HG02970 (cell line): ENCODE results near the gene ZNF80.
A peak's percentile ranks its signal among the peaks of the same experiment; 100 is the strongest.

Source experiments
- ATAC-seq: cut with Tn5 transposase; IDR thresholded peaks from one replicate; pipeline ENCODE4 v1.9.1; 2021; ENCODE audit warnings: mild to moderate bottlenecking, moderate library complexity, moderate number of reproducible peaks; ENCODE audit not compliant: unreplicated experiment, low FRiP score

The ZNF80 gene

DNA sequence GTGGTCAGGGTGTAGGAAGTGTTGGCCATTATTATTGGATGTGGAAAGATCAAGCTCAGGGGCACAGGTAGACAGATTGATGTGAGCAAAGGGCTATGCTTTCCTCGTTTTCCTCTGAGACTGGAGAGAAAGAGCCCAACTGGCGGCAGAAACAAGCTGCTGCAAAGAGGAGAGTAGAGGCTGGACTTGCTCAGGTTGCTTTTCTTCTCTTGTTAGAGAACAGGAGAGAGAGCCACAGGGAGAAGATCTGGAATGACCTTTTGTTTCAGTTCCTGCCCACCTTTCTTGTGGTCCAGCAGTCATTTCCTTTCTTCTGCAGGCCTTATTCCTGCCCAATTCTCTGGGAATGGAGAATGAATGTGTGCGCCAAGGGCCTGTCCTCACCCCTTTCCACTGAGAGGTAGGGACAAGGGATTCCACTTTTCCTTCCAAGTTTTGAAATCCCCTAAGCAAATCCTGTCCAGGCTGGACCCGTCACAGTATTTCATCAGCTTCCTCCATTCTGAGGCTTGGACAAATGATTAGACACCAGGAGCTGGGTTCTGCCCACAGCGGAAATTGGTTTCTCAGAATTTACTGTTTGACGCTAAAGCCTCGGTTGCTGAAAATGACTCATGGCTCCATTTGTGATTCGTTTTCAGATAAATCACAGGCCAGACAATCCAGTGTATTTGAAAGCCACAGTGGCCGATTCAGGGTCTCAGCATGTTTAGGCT, 16.1 kb downstream of the ZNF80 start:
- no peak for ATAC-seq

DNA sequence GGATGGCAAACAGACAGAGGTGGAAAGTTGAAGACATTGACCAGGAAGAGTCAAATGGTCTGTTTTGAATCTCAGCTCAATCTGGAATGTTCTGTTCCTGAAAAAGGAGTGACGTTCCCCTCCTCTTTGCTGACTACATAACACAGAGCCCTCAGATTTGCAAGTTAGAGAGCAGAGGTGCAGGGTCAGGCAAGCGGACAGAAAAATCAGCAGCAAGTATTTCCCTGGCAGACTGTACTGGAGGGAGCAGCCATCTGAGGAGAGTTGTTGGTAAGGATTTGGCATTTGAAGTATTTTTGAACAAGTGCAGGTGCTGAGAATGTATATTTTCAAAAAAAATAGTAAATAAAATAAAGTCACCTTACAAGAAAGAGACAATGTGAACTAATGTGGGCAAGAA, 17.6 kb downstream of the ZNF80 start:
- ATAC-seq: no peak

DNA sequence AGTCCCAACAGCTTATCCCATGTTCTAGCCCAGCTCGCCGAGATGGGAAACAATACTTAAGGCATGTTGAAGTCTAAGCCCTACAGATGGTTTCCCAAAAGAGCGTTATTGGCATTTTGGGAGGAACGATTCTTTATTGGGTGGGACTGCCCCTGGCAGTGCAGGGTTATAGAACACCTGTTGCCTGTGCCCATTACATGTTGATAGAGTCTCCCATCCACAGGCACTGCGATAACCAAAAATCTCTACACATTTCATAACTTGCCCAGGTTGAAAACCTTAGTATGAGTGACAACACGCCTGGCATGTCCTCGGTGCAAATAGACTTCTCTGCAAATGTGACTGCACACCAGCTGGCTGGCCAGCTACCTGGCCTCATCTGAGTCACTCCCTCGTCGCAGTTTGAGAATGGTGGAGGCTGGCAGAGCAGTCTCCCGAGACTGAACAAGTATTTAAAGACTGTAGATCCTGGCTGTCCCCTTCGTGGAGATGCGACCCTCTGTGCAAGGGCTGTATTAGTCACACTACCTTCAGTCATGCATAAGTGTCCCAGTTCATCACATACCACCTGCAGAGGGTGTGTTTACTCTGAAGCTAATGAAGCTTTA, 18.7 kb downstream of the ZNF80 start:
- ATAC-seq: no peak

DNA sequence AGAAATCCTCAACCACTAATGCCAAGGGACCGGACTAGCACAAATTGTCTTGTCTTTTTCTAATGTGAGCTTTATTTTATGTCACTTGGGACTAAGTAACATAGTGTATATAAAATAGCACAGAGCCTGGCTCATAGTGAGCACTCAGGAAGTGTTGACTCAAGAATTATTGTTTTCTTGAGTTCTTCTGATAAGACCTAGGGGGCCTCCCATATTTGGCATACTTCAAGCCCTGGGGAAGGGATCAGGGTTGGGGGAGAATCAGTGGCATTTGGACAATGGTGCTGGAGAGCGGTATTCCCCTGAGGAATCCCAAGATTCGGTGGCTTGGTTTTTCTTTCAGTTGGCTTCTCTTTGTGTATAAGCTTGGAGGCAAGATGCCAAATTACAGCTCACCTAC, 19.4 kb downstream of the ZNF80 start:
- no peak for ATAC-seq

DNA sequence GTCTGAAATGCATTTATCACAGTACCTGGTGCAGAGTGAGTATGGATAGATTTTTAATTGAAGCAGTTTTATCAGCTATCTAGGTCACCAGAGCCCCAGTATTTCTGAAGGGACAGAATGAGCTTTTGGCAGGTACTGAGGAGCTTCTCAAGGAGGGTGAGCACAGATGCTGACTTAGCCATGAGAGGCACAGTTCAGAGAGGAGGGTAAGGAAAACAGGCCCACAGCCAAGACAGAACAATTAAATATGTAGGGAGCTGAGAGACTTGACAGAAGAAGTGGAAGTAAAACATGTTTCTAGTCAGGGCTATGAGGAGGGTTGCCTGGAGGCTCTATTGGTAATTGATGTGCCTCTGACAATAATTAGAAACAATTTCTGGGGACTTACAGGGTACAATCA, 20.1 kb downstream of the ZNF80 start:
- ATAC-seq: no peak

DNA sequence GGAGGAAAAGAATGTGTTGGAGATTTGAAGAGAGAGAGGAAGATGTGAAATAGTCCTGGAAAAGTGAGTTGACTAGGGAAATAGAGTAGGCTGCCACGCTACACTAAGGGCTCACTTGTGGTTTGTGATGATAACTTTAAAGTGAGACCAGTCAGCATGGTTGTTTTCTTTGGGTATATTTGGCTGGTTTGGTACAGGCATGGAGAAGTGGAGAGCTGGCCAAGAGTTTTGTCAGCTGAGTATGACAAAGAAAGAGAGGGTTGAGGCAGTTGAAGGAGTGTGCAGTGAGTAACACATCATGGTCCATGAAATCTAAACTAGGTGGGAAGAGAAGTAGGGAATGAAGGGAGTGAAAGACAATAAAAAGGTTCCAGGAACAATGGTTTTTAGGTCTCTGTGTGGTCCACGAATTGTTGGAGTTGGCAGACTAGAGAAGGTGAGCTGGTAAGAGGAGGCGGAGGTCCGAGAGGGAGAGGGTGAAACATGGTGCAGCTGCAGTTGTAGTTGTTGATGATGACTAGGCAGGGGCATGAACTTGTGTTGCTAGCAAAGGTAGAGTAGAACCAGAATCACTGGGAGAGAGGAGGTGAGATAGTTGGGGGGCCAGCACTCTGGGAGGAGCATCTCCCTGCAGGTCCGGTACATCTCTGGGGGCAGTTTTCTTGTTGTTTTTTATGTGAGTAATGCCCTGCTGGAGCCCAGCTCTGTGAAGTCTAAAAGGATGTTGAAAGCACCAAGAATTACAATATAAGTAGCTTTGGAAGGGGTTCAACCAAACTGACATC, 21.0 kb downstream of the ZNF80 start:
- ATAC-seq: no peak

DNA sequence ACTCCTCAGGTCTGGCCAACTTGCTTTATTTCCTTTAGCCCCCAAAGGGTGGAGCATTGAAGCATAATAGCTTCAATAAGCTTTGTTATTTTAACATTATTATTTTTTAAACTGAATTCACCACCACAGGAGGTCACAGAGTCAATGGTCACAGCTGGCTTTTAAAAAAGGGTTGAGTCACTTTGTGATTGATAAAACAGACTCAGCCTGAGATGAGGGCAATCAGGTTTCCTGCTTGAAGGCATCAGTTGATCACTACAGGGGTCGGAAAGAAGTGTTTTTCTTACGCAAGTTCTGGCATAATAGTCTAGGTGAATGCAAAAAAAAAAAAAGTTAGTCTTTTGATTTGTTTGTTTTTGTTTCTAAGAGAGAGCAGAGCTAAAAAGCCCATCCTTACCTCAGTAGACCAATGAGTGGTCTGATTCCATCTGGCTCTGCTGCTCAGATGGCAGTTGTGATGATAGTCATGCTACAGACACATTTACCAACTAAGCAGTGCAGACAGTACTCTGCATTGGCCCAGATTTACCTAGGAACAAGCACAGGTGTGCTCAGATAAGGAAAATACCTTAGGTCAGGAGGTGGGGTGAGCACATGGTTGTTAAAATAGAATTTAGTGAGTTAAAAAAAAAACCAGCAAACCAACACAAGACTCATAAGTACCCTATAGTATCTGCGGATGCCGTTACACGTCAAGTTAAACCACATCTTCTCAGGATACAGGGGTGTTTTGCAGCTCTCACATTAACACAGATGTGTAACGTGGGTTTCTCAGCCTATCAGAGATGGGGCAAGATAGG, 22.6 kb downstream of the ZNF80 start:
- peak; percentile 6 for ATAC-seq

DNA sequence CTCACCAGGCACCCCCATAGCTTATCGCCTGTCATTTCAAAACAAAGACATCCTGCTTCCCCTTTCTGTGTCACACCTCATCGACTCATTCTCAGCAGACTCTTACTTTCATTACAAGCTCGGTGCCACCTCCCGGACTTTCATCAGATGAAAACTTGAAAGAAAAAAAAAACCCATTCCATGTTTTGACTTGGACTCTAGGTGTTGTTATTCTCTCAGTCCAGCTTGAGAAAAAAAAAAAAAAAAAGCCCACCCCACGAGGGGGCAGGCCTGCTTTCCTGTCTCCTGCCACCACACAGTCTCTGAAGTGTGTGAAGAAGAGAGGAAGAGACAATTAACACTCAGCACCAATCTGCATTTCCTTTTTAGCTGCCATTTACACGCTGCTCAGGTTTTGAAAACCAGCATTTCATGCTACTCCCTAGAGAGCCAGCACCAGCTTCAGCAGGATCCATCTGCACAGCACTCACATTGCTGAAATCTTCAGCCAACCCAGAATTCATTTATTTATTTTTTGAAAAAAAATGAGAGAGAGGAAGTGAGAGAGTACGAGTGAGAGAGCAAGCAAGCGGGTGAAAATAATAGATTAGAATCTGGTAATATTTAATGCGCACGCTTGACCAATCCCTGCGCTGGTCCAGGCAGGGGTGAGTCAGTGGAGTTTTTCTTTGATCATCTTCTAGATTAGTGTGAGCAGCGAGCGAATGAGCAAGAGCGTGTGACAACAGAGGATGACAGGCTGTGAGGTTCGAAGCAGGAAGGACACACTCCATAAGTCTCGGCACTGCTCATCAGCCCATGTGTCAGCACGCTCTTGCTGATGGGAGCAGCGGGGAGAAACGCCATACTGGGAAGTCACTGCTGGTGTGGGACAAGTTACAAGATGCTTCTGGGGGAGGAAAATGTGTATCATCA, 23.5 kb downstream of the ZNF80 start:
- peak; percentile 78 for ATAC-seq

DNA sequence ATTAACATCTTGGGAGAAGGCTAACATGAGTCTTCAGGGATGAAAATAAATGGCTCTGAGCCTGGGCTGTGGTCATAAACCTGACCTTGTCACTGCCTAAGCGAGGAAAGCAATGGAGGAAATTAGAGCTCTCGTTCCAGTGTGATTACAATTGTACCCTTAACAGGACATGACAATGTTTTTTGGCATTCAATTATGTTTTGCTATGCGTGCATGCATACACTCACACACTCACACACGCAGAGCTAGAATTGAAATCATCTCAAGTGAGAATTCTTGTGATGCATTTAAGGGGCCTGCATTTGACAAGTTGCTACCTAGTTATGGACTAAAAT, 24.1 kb downstream of the ZNF80 start:
- no peak for ATAC-seq

DNA sequence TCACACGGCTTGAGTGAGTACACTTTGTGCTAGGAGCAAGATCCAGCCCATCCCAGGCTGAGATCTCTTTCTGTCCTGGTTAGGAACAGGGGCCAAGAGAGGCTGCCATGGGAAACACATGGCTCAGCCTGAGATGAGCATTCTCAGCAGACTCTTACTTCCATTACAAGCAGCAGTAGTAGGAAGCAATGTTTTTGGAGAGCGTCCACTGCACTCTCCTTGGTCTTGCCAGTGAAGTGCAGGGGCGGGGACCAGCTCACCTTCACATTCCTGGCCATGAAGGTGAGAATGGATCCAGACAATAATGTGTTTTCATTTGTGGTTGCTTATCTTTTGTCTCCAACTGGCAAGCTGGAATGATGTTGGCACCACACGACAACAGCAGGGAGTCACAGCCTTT, 24.7 kb downstream of the ZNF80 start:
- no peak for ATAC-seq

DNA sequence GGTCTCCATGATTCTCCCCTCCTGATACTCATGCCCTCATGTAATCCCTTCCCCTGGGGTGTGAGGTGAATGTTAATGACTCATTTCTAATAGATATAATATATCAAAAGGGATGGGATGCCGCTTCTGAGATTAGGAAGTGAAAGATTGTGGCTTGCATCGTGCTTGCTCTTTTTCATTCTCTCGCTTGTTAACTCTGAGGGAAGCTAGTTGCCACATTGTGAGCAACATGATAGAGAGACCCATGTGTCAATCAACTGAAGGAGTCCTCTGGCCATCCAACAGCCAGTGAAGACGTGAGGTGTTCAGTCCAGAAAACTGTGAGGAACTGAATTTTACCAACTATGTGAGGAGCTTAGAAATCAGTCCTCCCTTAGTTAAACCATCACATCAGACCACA, 29.6 kb downstream of the ZNF80 start:
- ATAC-seq: no peak

DNA sequence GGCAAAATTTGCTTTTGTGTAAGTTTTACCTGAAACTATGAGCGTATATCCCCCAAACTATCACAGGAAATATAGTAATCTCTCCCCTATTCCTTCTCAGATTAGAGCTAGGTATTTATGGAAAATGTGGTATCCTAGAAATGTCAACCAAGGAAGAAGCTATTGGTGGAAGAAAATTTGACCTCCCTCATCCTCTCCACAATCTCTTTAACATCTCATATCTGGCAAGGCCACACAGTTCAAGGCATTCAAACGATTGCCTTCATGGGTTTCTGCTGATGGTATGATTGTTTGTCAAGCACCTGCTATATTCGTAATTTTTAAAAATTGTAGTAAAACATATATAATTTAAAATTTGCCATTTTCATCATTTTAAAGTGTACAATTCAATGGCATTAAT, 31.0 kb downstream of the ZNF80 start:
- ATAC-seq: no peak

DNA sequence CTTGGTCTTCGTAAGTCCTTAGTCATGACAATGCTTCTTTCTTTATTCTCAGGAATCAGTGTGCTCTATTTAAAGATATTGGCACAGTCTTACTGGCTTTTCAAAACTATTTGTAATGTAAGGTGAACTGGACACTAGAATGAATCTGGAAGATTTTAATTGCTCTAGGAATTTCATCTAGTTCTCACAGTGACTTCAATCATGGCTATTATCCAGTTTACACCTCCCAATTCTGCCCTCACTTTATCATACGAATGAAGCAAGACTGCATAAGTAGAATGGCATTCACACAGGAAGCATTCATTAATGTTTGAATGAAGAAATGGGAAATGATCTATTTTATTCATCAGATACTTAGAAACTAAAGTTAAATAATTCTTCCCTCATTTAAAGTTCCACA, 31.8 kb downstream of the ZNF80 start:
- no peak for ATAC-seq

DNA sequence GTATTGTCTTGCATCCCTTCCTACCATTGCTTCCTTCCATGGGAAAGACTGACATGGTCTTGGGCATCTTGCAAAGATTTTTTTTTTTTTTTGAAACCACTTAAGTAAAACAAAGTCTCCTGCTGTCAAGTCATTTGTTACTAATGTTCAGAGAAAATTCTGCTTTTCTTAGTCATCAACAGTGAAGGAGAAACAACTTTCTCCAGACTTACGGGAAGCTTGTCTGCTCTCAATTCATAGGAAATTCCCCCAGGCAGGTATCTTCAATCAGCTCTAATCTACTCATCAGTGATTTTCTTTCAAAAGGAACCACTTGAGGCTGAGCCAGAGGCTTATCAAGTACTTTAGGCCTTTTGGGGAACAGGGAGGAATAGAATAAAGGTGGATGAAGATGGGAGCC, 42.6 kb downstream of the ZNF80 start:
- no peak for ATAC-seq

DNA sequence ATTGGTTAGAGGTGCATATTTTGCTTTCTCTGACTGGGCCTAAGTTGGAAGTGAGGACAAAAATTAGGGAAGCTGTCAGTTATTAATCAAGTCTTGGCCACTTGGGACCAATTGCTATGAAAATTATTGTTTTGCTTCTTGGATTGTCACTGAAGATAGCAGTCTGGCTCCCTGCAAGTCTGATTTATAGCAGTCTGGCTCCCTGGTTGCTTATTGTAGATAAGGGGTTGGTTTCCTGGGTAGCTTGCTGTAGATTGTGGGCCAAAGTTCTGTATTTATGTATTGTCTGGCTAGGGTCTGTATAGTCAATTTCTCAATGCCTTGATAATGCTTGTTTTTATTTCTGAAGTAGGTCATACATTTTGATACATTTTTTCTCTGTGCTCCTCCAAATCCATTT, 45.2 kb downstream of the ZNF80 start:
- no peak for ATAC-seq

DNA sequence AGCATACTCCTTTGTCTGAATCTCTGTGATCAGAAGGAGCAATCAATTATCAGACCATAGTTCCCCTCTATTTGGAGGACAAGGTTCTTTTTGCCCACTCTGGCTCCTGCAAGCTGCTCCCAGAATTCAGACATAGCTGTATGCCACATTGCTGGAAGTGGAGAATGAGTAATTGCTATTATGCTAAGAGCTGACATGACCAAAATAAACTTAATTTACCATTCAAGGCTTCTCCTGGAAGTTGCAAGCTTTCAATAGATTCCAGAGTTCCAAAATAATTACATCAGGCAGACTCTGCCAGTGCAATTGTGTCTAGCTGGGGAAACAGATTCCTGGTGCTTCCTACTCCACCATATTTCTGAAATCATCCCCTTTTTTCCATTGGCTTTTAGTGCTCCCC, 50.9 kb downstream of the ZNF80 start:
- no peak for ATAC-seq
